Hepatocyte (in vitro differentiated cells): ENCODE measurements around the gene XYLT1.

Source experiments
- CTCF ChIP-seq: fragments of 200-600 bp; sonication (generic); IDR thresholded peaks from 2 replicates; pipeline ENCODE4 v1.5.1; 2016; ENCODE audit warnings: antibody characterized with exemption, mild to moderate bottlenecking; ENCODE audit not compliant: poor library complexity
- EZH2 ChIP-seq: fragments of 200-600 bp; sonication (generic); IDR thresholded peaks from 2 replicates; pipeline ENCODE4 v1.6.1; 2016; ENCODE audit warnings: antibody characterized with exemption, mild to moderate bottlenecking, borderline replicate concordance
- EZH2phosphoT487 ChIP-seq: fragments of 200-600 bp; sonication (generic); IDR thresholded peaks from one replicate; pipeline ENCODE4 v1.6.1; 2018; ENCODE audit warnings: antibody characterized with exemption, mild to moderate bottlenecking, low read depth, moderate library complexity; ENCODE audit not compliant: unreplicated experiment, severe bottlenecking

GRCh38 chr16:17382514-17382913, 88.2 kb downstream of the XYLT1 start:
- TF ChIP-seq CTCF (no peak), EZH2 (no peak), EZH2phosphoT487 (no peak)
